HepG2 (cell line): ENCODE results near the gene HECTD2. TPM values are rescaled to one million over a fixed set of nuclear protein-coding genes. Genes with fewer than 3 reads are reported as not detected.

Experiments
- ATAC-seq: fragments of 200-7000 bp; cut with Tn5 transposase; 3 replicates; pipeline ENCODE4 v1.9.1; 2020; ENCODE audit warnings: mild to moderate bottlenecking, moderate library complexity
- BruUV-seq: library from RNA; stranded (reverse); fragments of 400-500 nt; replicated peaks from 2 replicates; lab custom pipeline; 2021; lab: Mats Ljungman, UMichigan
- CTCF ChIA-PET: fragments of 300-600 bp; formaldehyde crosslinking; extraction: SDS; loops from one replicate; lab custom pipeline; 2021; ENCODE audit warnings: low total read pairs, inconsistent platforms, low intra/inter-chr PET ratio; lab: Yijun Ruan, JAX
- POLR2A ChIA-PET: fragments of 350-600 bp; sonication (Branson Sonifier 250); formaldehyde crosslinking; loops from one replicate; lab custom pipeline; 2020; ENCODE audit warnings: antibody characterized with exemption, inconsistent platforms; lab: Yijun Ruan, JAX
- DNase-seq: peaks from one replicate; pipeline ENCODE4 v3.0.0-alpha.2; 2015; ENCODE audit warnings: low spot score
- FAIRE-seq: peaks from 3 replicates; lab custom pipeline; 2011; peaks lifted over from hg19 to GRCh38; lab: Jason Lieb, UNC
- H2AFZ ChIP-seq: one replicate; pipeline ENCODE4 v1.6.1; 2011; ENCODE audit warnings: low read length, inconsistent platforms
- H3K27ac ChIP-seq: fragments of 300-600 bp; 3 replicates; pipeline ENCODE4 v1.8.0; 2011; ENCODE audit warnings: mixed run types, mild to moderate bottlenecking, mixed read lengths, low read length, inconsistent platforms; ENCODE audit not compliant: insufficient read depth; ENCODE audit errors: extremely low read length
- H3K27me3 ChIP-seq, 2 experiments: fragments of 200-600 bp in 1 of 2; 2 replicates in 1 of 2; 3 replicates in 1 of 2; pipeline versions ENCODE4 v1.6.0 to v1.8.0; 2011; ENCODE audit warnings: low read length in 2 of 2, mild to moderate bottlenecking in 2 of 2, moderate library complexity in 2 of 2, inconsistent platforms in 1 of 2; ENCODE audit not compliant: insufficient read depth in 2 of 2, control insufficient read depth in 1 of 2
- H3K36me3 ChIP-seq, 2 experiments: fragments of 200-600 bp in 1 of 2; replicated peaks in 1 of 2; 2 replicates in 1 of 2; 3 replicates in 1 of 2; pipeline versions ENCODE4 v1.5.1 to v1.8.0; 2011; ENCODE audit warnings: low read length in 2 of 2, inconsistent platforms in 1 of 2; ENCODE audit not compliant: insufficient read depth in 2 of 2, control insufficient read depth in 1 of 2
- H3K4me1 ChIP-seq: 2 replicates; pipeline ENCODE4 v1.5.1; 2012; ENCODE audit warnings: low read length, inconsistent platforms; ENCODE audit not compliant: insufficient read depth
- H3K4me2 ChIP-seq: 2 replicates; pipeline ENCODE4 v1.6.0; 2011; ENCODE audit warnings: low read depth, low read length, inconsistent platforms
- H3K4me3 ChIP-seq, 3 experiments: fragments of 200-600 bp in 1 of 3; sonication (generic), shearing (Covaris generic) in 1 of 3; replicated peaks in 1 of 3; 2 replicates each; pipeline ENCODE4 v1.5.1; 2011 to 2016; ENCODE audit warnings: low read length in 3 of 3, inconsistent platforms in 2 of 3, low read depth in 2 of 3, mild to moderate bottlenecking in 2 of 3, control low read depth in 1 of 3, mixed read lengths in 1 of 3; ENCODE audit not compliant: insufficient read depth in 1 of 3
- H3K79me2 ChIP-seq: one replicate; pipeline ENCODE4 v1.6.1; 2011; ENCODE audit warnings: low read length, inconsistent platforms; ENCODE audit not compliant: insufficient read depth
- H3K9ac ChIP-seq: 2 replicates; pipeline ENCODE4 v1.6.0; 2011; ENCODE audit warnings: mild to moderate bottlenecking, low read depth, low read length, inconsistent platforms; ENCODE audit not compliant: insufficient read depth
- H3K9me3 ChIP-seq: 2 replicates; pipeline ENCODE4 v1.5.1; 2012; ENCODE audit warnings: mild to moderate bottlenecking, low read length
- H4K20me1 ChIP-seq: 2 replicates; pipeline ENCODE4 v1.6.0; 2011; ENCODE audit warnings: inconsistent platforms, mild to moderate bottlenecking, low read length, moderate library complexity; ENCODE audit not compliant: insufficient read depth
- SIX4 ChIP-seq: sonication (generic); formaldehyde crosslinking; IDR thresholded peaks from 2 replicates; pipeline ENCODE4 v1.4.0; 2020; ENCODE audit warnings: missing genetic modification reagents
- SMC3 ChIP-seq: IDR thresholded peaks from 2 replicates; pipeline ENCODE4 v1.6.1; 2011; ENCODE audit warnings: low read length, improper control_type of control experiment
- SP140L ChIP-seq: sonication (generic); formaldehyde crosslinking; IDR thresholded peaks from 2 replicates; pipeline ENCODE4 v1.4.0; 2020; ENCODE audit warnings: missing genetic modification reagents, borderline replicate concordance
- TCF7L2 ChIP-seq: IDR thresholded peaks from 2 replicates; pipeline ENCODE4 v1.6.1; 2011; ENCODE audit warnings: mild to moderate bottlenecking, low read depth, low read length, moderate library complexity
- ZBTB26 ChIP-seq: IDR thresholded peaks from 2 replicates; pipeline ENCODE4 v1.6.1; 2016; ENCODE audit warnings: missing compliant biosample characterization, missing genetic modification reagents, borderline replicate concordance
- ZNF510 ChIP-seq: sonication (generic); formaldehyde crosslinking; IDR thresholded peaks from 2 replicates; pipeline ENCODE4 v1.4.0; 2020; ENCODE audit warnings: low read depth, mild to moderate bottlenecking, missing genetic modification reagents
- ZNF547 ChIP-seq: sonication (generic); formaldehyde crosslinking; IDR thresholded peaks from 2 replicates; pipeline ENCODE4 v1.5.1; 2020; ENCODE audit warnings: mild to moderate bottlenecking, missing genetic modification reagents
- ZNF619 ChIP-seq: sonication (generic); formaldehyde crosslinking; IDR thresholded peaks from 2 replicates; pipeline ENCODE4 v1.4.0; 2020; ENCODE audit warnings: mild to moderate bottlenecking, missing genetic modification reagents
- WGBS: methylation state at CpG from one replicate; pipeline ENCODE4 v1.1.6; 2017; ENCODE audit warnings: low lambda C conversion rate; 5-methylcytosine and 5-hydroxymethylcytosine counted together
- in situ Hi-C: cut with HindIII; loops from 2 replicates; pipeline ENCODE4 v1.10.0; 2017; ENCODE audit warnings: low pct_unique_long_range_greater_than_20kb; ENCODE audit not compliant: extremely low pct_ligation_motif_present
- intact Hi-C: fragments of 100-400 bp; cut with micrococcal nuclease; formaldehyde crosslinking; loops from one replicate; pipeline ENCODE4 v1.10.0; 2022; ENCODE audit not compliant: unreplicated experiment
- polyA plus RNA-seq, 8 experiments: library from polyadenylated mRNA; depleted of rRNA in 3 of 8; stranded (reverse) in 7 of 8; unstranded in 1 of 8; fragments of >200 nt; fragmentation: Illumina TruSeq in 4 of 8; extraction: Trizol in 4 of 8; gene quantifications; 2 replicates each; pipeline versions ENCODE4 v1.2.1 to v1.2.3, GENCODE V29; 2011 to 2016; ENCODE audit warnings: low read depth in 4 of 8, missing spikeins in 1 of 8, mixed read lengths in 1 of 8; ENCODE audit not compliant: insufficient read depth in 1 of 8
- total RNA-seq, 5 experiments: library from RNA; depleted of rRNA; stranded (reverse); fragments of >200 nt; fragmentation: Illumina TruSeq; extraction: Trizol; gene quantifications; 2 replicates each; pipeline ENCODE4 v1.2.3, GENCODE V29; 2016; ENCODE audit warnings: low read depth in 1 of 5
- TF ChIP-seq, protein P1 (sequence below): sonication (generic); formaldehyde crosslinking; IDR thresholded peaks from 2 replicates; pipeline ENCODE4 v1.5.1; 2020; ENCODE audit warnings: missing genetic modification reagents, mild to moderate bottlenecking, borderline replicate concordance

HECTD2 gene
- total and polyA plus RNA-seq, 2 of the 13 experiments (the other 11 are each of a cell fraction or from before 2014, with no cell fraction given), result 3.2 to 5.2 TPM

- H3K27me3 ChIP-seq, result no peaks in the 10 kb centered on the region
- DNase-seq, result no peak
- H3K4me2 ChIP-seq, result no peak overlapping the region
- no TSS peak for BruUV-seq
- ChIA-PET POLR2A (no interaction called here), CTCF (no interaction called here)
- no peak overlapping the region for H3K9ac ChIP-seq
- no peak overlapping the region for H2AFZ ChIP-seq
- intact Hi-C loops, result no loop called here
- TF ChIP-seq ZNF510 (CRISPR knock-in tag) (no peak), SMC3 (no peak), ZNF619 (CRISPR knock-in tag) (no peak), TCF7L2 (no peak), SP140L (no peak), ZNF547 (no peak), ZBTB26 (CRISPR knock-in tag) (no peak), SIX4 (CRISPR knock-in tag) (no peak)
- TF ChIP-seq, protein P1, sequence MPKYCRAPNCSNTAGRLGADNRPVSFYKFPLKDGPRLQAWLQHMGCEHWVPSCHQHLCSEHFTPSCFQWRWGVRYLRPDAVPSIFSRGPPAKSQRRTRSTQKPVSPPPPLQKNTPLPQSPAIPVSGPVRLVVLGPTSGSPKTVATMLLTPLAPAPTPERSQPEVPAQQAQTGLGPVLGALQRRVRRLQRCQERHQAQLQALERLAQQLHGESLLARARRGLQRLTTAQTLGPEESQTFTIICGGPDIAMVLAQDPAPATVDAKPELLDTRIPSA (CRISPR knock-in tag), result no peak
- no peaks in the 10 kb centered on the region for H4K20me1 ChIP-seq
- ATAC-seq, result no peak
- H3K27ac ChIP-seq, result no peak overlapping the region
- H3K9me3 ChIP-seq, result no peaks in the 10 kb centered on the region
- in situ Hi-C loops, result no loop called here
- H3K36me3 ChIP-seq, result no peaks in the 10 kb centered on the region
- FAIRE-seq, result no peak
- no peaks in the 10 kb centered on the region for H3K4me1 ChIP-seq
- H3K79me2 ChIP-seq, result no peaks in the 10 kb centered on the region
- WGBS, result 97% methylated on average over 2 of the region's 2 CpGs
- H3K4me3 ChIP-seq, result no peak overlapping the region
These were observed 12.8 kb downstream of the HECTD2 start for GRCh38 chr10:91422915-91423314.
